GM19455 (cell line): ENCODE results near the gene OMP.
"Not testable (repeated sequence)": the region's sequence is repeated elsewhere in the genome, so short reads cannot be mapped to it uniquely, and the experiment has no call there.

ENCODE experiments used
- ATAC-seq: cut with Tn5 transposase; IDR thresholded peaks from one replicate; pipeline ENCODE4 v1.9.1; 2021; ENCODE audit not compliant: unreplicated experiment

OMP gene

DNA sequence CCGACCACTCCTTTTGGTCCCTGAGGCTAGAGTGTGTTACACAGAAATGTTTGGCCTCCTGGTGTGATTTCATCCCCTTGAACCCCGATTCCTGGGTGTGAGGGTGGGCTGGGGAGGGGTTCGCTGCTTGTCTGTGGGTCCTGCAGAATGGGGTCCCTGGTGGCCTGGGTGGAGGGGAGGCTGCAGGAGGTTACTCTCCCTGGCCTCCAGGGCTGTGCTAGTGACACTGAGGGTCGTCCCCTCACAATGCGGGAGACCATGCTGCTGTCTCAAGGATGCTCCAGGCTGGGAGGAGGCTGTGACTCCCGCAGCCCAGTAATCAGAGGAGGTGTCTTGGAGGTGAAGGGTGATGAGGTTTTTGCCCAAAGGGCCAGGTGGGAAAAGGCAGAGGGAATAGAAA, 17.0 kb upstream of the OMP start:
- ATAC-seq = no peak

GRCh38 chr11:77086521-77087472, 15.8 kb upstream of the OMP start:
- no peak for ATAC-seq

- ATAC-seq = no peak
These were observed 14.9 kb upstream of the OMP start for GRCh38 chr11:77087723-77088225.

DNA sequence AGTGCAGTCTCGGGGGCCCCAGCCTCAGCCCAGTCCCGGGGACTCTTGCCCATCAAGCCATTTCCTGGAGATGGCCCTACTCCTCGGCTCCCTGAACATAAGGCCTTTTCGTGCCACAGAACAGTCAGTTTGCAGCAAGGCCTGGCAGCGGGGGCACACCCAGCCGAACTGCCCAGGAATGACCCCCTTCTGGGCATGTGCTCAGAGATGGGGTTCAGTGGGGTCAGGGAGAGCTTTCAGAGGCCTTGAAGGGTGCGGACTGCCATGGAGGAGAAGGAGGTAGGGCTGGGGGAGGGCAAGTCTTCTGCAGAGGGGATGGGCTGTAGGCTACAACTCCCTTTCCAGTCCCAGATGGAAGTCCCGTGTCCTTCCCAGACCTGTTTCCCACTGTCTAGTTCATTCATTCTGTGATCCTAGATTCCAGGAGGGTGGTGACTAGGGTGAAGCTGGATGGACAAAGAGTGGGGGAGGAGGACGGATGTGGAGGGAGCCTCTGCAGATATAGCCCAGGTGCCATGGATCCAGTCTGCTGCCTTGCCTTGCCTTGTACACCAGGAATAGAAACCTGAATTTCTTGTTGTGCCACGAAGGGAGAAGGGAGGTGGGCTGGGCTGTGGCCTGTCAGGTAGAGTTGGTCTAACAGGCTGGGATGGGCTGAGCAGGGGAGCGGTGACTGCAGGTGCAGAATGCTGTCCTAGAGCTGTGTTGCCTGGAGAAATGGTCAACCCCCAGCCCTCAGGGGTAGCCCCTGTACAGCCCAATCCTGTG, 14.2 kb upstream of the OMP start:
- ATAC-seq = no peak

DNA sequence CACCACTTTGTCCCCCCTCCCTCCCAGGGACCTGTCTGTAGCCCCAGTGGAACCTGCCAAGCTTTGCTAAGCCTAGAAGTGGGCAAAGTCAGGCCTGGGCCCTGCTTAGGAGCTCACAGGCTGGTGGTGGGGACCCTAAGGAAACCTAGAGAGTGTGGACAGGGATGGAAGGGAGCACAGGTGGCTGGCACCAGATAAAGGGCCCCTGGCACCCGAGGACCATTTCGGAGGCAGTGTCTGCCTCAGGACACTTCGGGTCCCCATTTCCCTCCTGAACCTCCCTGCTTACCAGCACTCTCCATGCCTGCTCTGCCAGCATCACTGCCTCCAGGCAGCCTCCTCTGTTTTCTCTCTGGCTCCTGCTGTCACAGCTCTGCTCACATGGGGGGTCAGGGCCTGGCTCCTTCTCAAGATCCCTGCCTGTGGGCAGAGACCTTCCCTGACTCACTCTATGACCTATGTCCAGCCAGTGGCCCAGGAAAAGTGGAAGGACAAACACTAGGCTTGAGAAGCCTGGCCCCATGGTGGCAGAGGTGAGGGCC, 13.6 kb upstream of the OMP start:
- ATAC-seq = no peak

DNA sequence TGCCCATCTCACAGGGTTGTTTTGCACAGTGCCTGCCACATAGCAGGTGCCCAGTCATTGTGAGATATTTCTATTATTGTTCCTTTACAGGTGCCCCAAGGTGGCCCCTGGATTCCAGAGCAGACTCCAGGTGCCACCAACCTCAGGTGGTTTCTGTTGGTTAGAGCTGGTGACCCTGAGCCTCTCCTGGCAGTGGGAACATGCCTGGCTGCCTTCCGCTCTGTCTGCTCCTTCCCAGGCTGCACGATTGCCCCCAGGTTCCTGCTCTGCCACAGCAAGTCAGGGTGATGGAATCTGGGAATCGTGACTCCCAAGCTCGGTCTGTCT, 12.6 kb upstream of the OMP start:
- ATAC-seq = no peak

DNA sequence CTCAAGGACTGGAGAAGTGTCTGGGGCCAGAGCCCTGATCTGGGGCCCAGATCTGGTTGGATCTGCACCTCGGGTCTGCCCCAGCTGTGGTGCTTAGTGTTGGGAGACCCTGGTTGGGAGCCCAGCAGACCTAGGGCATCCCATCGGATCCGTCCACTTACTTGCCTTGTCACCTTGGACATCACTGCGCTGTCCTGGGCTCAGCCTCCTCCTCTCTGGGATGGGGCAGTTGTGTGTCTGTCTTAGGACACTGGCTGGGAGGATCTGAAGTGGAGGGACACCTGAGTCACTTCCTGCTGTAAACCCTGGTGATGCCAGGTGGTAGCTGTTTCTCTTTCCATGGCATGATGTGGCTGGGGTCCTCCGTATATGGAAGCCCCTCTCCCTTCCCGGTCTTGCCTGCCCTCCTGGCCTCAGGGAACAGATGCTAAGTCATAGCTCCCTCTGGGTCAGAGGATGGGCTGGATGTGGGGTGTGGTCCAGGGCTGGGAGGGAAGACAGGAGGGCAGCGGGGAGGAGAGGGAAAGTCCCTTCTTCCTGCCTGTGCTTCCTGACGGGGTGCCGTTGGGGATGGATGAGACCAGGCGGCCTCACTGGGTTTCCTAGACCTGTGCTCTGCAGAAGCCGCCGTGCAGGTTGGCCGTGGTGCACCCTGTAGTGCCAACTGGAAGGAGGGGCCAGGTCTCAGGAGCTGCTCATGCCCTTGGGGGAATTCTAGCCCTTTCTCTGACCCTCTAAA, 12.1 kb upstream of the OMP start:
- ATAC-seq = no peak

- ATAC-seq = no peak
These were observed 11.3 kb upstream of the OMP start for GRCh38 chr11:77091146-77091940.

GRCh38 chr11:77092382-77092781, 10.3 kb upstream of the OMP start:
- ATAC-seq = no peak

- ATAC-seq = no peak
These were observed 9.4 kb upstream of the OMP start for GRCh38 chr11:77093056-77093891.

- ATAC-seq = no peak
These were observed 8.4 kb upstream of the OMP start for GRCh38 chr11:77093987-77094840.

- ATAC-seq = no peak
These were observed 7.7 kb upstream of the OMP start for GRCh38 chr11:77094841-77095365.

DNA sequence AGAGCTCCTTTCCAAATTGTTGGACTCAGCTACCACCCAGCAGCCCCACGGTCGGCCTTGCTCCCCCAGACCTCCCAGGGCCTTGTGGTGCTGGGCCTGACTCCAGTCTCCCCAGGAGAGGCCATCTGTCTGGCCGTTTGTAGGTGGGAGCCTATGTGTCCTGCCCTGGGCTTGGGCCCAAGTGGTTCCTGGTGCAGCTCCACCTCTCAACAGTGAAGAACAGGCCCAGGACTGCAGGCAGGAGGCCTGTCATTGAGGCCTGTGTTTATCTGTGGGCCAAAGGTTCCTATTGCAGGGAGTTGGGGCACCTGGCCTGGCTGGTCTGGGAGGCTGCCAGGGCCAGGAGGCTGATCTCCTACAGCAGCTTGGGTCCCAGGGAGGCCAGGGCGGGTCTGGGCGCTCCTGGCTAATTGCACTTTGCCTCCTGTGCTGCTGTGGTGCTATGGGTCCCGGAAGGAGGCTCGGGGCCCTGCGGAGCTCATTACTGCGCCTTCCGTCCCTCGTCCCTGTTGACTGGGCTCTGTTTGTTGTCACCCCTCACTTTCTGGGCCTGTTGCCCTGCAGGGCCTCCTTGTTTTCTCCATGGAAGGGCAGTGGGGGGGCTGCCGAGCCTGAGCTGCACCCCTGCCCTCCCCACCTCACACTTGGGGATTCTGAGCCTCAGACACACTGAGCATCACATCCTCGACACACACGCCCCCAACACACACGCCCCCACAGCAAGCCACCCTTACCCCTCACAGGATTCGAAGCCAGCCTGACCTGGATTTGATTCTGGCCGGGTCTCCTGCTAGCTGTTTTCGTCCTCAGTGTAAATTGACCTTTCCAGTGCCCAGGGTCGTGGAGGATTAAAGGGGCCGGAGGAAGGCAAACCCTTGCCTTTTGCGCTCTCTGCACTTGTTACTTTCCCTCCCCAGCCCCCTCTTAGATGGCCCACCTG, 6.8 kb upstream of the OMP start:
- ATAC-seq = no peak

DNA sequence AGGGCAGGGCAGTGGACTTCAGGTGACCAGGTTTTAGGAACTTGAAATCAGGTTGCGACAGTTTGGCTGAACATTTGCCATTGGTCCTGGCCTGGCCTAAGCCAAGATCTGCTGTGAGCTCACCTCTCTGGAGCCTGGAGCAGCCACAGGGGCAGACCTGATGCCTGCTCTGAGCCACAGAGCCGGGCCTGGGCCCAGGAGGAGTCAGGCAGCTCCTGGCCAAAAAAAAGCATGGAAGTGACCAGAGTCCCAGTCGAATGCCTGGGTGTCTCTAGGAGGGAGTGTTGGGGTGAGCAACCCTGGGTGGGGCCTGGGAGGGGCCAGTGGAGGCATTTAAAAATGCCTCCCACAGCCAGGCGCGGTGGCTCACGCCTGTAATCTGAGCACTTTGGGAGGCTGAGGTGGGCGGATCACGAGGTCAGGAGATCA, 6.0 kb upstream of the OMP start:
- no peak for ATAC-seq

DNA sequence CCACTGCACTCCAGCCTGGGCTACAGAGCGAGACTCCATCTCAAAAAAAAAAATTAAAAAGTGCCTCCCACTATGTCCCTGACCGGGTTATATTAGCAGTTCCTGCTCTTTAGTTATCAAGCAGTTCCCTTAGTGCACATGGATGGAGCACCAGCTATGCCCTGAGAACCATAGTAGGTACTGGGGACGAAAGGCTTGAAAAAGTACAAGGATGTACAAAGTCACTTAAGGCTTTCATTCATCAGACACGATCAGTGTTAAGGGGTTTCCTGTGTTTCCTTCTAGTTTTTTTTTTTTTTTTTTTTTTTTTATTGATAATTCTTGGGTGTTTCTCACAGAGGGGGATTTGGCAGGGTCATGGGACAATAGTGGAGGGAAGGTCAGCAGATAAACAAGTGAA, 5.5 kb upstream of the OMP start:
- ATAC-seq = not testable (repeated sequence)

DNA sequence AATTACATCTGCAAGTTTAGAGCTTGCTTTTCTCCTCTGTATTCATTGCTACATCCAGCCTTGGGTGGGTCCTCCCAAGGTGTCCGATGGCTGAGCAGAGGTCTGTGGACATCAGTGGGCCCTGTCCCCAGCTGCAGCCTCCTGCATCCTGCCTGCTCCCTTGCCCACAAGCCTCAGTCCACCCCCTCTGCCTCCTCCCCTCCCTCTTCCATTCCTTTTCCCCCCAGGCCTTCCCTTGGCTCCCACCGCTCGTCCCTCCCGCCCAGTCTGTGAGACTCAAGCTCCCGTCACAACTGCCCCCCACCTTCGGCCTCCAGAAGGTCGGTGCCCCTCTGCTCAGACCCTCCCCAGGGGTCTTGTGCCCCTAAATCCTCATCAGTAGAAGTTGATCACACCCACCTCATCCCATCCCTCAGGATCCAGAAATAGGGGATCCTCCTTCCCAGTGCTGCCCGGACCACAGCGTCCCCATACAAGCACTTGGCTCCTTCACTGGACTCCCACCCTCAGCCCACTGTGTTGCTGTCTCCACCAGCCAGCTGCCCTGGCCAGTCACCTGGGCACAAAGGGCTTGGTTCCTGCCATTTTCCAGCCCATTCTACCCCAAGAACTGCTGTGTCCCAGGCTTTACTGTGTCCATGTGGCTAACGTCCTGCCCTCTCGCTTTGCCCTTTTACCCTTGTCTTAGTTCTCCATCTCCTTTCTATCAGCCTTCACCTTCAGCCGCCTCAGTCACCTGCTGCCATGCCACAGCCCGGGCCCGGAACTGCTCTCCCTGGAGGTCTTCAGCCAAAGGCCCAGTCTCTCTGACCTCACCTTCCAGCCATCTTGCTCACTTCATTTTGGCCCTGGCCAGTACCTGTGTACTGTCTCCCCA, 2.2 kb upstream of the OMP start:
- no peak for ATAC-seq
